ENCODE measurements around the gene GPC6. TPM values are rescaled to one million over a fixed set of nuclear protein-coding genes. Genes with fewer than 3 reads are reported as not detected.
A peak's percentile ranks its signal among the peaks of the same experiment; 100 is the strongest.

The GPC6 gene
- total and polyA plus RNA-seq, 2 experiments from 2014 or later = 14.4 to 43.3 TPM

DNA sequence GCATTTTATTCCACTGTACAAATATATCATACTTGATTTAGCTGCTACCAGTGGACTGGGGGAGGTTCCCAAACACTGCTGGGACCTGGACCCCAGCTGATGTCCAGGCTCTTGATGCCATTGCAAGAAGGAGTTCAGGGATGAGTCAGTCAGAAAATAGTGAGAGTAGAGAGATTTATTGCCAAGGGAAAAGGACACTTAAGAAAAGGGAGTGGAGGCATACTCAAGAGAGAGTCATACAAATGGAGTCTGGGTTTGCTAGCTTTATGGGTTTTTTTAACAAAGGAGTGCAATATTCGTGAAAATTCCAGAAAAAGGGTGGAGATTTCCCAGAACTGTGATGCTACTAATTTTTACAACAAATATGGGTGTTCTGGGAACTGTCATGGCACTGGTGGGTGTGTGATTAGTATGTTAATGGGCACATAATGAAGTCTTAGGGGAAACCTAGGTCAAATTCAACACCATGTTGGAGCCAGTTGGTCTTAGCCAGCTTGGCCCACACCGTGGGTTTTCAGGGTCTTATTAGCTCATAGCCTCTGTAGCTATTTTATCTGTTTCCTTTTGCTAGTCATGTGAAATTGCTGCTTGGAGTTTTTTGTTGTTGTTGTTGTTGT, 36.2 kb downstream of the GPC6 start:
- H3K4me1 ChIP-seq (ENCODE audit: low read depth) = no peaks in the 10 kb centered on the region
- DNase-seq (ENCODE audit: low read depth in 1 of 2, low spot score in 1 of 2) = peak in 1 of 2 donors; percentile 39
- no peaks in the 10 kb centered on the region for H3K27me3 ChIP-seq
- H3K27ac ChIP-seq = no peak overlapping the region
- TF ChIP-seq, protein P1, sequence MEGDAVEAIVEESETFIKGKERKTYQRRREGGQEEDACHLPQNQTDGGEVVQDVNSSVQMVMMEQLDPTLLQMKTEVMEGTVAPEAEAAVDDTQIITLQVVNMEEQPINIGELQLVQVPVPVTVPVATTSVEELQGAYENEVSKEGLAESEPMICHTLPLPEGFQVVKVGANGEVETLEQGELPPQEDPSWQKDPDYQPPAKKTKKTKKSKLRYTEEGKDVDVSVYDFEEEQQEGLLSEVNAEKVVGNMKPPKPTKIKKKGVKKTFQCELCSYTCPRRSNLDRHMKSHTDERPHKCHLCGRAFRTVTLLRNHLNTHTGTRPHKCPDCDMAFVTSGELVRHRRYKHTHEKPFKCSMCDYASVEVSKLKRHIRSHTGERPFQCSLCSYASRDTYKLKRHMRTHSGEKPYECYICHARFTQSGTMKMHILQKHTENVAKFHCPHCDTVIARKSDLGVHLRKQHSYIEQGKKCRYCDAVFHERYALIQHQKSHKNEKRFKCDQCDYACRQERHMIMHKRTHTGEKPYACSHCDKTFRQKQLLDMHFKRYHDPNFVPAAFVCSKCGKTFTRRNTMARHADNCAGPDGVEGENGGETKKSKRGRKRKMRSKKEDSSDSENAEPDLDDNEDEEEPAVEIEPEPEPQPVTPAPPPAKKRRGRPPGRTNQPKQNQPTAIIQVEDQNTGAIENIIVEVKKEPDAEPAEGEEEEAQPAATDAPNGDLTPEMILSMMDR (IDR thresholded peaks at IDR 0.05; ENCODE audit: low read depth, low read length) = no peak
- no peak overlapping the region for H3K4me3 ChIP-seq
- no peaks in the 10 kb centered on the region for H3K36me3 ChIP-seq
- H3K9me3 ChIP-seq (ENCODE audit: low read depth) = no peaks in the 10 kb centered on the region

DNA sequence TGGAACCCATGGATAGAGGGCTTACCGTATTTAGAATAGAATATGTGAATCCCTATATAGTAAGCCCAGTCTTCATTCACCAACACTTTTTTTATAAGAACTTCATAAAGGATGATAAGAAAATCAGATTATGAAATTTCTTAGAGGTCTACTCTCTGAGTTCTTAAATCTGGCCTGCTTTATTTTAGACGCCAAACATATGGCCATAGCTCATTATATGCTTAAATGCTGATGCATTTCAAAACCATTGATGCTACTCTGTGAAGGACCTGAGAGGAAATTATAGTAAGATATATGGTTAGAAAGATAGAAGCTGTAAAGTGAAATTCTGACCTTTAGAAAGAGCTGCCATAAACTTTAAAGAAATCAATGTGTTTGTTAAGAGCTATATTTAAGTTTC, 38.3 kb downstream of the GPC6 start:
- no peaks in the 10 kb centered on the region for H3K4me1 ChIP-seq (ENCODE audit: low read depth)
- H3K36me3 ChIP-seq = no peaks in the 10 kb centered on the region
- no peaks in the 10 kb centered on the region for H3K27me3 ChIP-seq
- TF ChIP-seq, protein P1 (IDR thresholded peaks at IDR 0.05; ENCODE audit: low read depth, low read length) = no peak
- no peak overlapping the region for H3K27ac ChIP-seq
- no peak for DNase-seq (ENCODE audit: low read depth in 1 of 2, low spot score in 1 of 2)
- no peak overlapping the region for H3K4me3 ChIP-seq
- H3K9me3 ChIP-seq (ENCODE audit: low read depth) = no peaks in the 10 kb centered on the region

DNA sequence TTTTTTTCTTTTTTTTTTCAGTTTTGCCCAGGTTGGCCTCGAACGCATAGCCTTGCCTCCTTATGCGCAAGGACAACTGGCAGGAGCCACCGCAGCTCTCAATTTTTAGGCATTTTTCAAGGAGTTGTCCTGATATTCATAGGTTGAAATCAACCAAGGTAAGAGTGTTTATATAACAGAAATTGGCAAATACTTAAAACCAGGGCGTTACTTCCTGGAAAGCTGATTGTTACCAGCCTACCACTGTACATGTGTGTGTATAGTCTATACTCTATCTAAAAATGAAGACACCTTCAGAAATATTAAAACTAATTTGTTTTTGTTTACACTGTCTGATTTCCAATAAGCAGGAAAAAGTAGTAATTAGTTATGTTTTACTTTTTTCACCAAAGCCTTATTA, 39.2 kb downstream of the GPC6 start:
- H3K4me1 ChIP-seq (ENCODE audit: low read depth) = peaks cover 5% of the 10 kb centered on the region
- no peak overlapping the region for H3K27ac ChIP-seq
- no peaks in the 10 kb centered on the region for H3K36me3 ChIP-seq
- DNase-seq (ENCODE audit: low read depth in 1 of 2, low spot score in 1 of 2) = no peak
- H3K4me3 ChIP-seq = no peak overlapping the region
- H3K27me3 ChIP-seq = no peaks in the 10 kb centered on the region
- H3K9me3 ChIP-seq (ENCODE audit: low read depth) = no peaks in the 10 kb centered on the region
- TF ChIP-seq, protein P1 (IDR thresholded peaks at IDR 0.05; ENCODE audit: low read depth, low read length) = no peak

DNA sequence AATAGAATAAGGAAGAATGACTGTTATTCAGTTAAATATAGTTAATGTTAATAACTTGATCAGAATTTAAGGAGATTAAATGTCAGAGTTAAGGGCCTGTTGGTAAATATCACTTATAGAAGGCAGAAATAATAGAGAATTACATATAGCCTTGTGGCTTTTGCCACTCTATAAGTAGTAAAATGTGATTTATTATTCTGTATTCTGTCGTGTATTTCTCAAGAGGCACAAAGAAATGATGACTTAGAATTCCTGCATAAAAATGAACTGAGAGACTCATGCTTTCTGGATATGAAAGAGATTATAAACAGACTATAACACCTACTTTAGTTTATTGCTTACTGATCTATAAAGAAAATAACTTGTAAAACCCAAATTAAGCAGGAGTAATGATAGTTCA, 40.1 kb downstream of the GPC6 start:
- H3K4me1 ChIP-seq (ENCODE audit: low read depth) = peaks cover 12% of the 10 kb centered on the region
- DNase-seq (ENCODE audit: low read depth in 1 of 2, low spot score in 1 of 2) = no peak
- H3K36me3 ChIP-seq = no peaks in the 10 kb centered on the region
- H3K27me3 ChIP-seq = no peaks in the 10 kb centered on the region
- no peaks in the 10 kb centered on the region for H3K9me3 ChIP-seq (ENCODE audit: low read depth)
- H3K27ac ChIP-seq = no peak overlapping the region
- no peak overlapping the region for H3K4me3 ChIP-seq
- TF ChIP-seq, protein P1 (IDR thresholded peaks at IDR 0.05; ENCODE audit: low read depth, low read length) = no peak

DNA sequence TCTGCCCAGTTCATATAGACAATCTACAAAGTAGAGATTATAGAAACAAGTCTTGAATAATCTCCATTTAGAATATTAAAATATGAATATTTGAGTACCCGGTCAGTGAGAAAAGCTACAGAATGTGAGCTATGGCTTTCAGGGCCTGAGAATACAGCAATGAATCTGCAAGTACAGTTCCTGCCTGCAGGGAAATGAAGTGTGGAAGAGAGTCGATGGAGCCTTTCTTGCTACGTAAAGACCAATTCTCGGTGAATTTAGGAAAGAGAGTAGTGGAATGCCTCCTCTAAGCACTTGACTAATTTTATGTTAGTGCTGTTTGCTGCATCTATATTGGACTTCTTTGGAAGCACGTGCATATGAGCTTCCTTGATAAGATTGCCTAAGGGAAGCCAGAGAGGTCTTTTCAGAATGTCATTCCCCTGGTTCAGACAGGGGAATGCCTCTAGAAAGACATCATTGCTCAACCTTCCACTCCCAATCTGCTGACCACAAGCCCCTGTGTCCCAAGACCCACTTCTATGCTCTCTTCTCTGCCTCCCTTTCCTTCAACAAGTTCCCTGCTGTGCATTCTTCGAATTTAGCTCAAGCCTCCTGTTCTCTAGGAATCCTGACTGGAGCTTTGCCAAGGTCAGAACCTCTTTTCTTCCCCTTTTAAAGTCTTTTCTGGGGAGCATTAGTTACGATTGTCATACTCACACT, 41.9 kb downstream of the GPC6 start:
- DNase-seq (ENCODE audit: low read depth in 1 of 2, low spot score in 1 of 2) = peak in 1 of 2 donors; percentile 61
- TF ChIP-seq, protein P1 (IDR thresholded peaks at IDR 0.05; ENCODE audit: low read depth, low read length) = no peak
- Histone ChIP-seq H3K4me1 (ENCODE audit: low read depth) (peaks cover 12% of the 10 kb centered on the region), H3K4me3 (no peak overlapping the region), H3K36me3 (no peaks in the 10 kb centered on the region), H3K27me3 (no peaks in the 10 kb centered on the region), H3K9me3 (ENCODE audit: low read depth) (no peaks in the 10 kb centered on the region), H3K27ac (no peak overlapping the region)
